PFSK-1 (cell line): ENCODE measurements around the gene TSC1.

Source experiments
- FOXP2 ChIP-seq: optimal IDR thresholded peaks from 2 replicates; pipeline ENCODE3; 2011; ENCODE audit warnings: borderline replicate concordance, control low read depth, inconsistent platforms; ENCODE audit not compliant: insufficient read depth; ENCODE audit errors: extremely low read length, extremely low read depth
- POLR2AphosphoS5 ChIP-seq: IDR thresholded peaks from 2 replicates; pipeline ENCODE4 v1.6.1; 2012; ENCODE audit warnings: low read depth, mild to moderate bottlenecking, control low read depth, low read length, moderate library complexity
- REST ChIP-seq, 2 experiments: IDR thresholded peaks; 2 replicates each; pipeline versions ENCODE4 v1.6.1 to v1.8.0; 2011 to 2012; ENCODE audit warnings: low read depth in 2 of 2, low read length in 2 of 2, control low read depth in 1 of 2, inconsistent platforms in 1 of 2, mild to moderate bottlenecking in 1 of 2, moderate library complexity in 1 of 2; ENCODE audit not compliant: insufficient read depth in 1 of 2
- SIN3A ChIP-seq: IDR thresholded peaks from 2 replicates; pipeline ENCODE4 v1.6.1; 2012; ENCODE audit warnings: mild to moderate bottlenecking, low read length, moderate library complexity, borderline replicate concordance; ENCODE audit not compliant: insufficient read depth
- TAF1 ChIP-seq: IDR thresholded peaks from 2 replicates; pipeline ENCODE4 v1.6.1; 2012; ENCODE audit warnings: low read length, control low read depth, borderline replicate concordance; ENCODE audit not compliant: insufficient read depth

TSC1 gene

GRCh38 chr9:132989014-132989310 is 44.5 kb upstream of the TSC1 start:
- TF ChIP-seq FOXP2, result no peak
- no peak for TF ChIP-seq POLR2AphosphoS5
- TF ChIP-seq TAF1, result no peak
- TF ChIP-seq SIN3A, result no peak
- no peak for TF ChIP-seq REST (IDR thresholded peaks at IDR 0.05; ENCODE audit: insufficient read depth in 1 of 2, low read depth in 2 of 2, low read length in 2 of 2)

DNA sequence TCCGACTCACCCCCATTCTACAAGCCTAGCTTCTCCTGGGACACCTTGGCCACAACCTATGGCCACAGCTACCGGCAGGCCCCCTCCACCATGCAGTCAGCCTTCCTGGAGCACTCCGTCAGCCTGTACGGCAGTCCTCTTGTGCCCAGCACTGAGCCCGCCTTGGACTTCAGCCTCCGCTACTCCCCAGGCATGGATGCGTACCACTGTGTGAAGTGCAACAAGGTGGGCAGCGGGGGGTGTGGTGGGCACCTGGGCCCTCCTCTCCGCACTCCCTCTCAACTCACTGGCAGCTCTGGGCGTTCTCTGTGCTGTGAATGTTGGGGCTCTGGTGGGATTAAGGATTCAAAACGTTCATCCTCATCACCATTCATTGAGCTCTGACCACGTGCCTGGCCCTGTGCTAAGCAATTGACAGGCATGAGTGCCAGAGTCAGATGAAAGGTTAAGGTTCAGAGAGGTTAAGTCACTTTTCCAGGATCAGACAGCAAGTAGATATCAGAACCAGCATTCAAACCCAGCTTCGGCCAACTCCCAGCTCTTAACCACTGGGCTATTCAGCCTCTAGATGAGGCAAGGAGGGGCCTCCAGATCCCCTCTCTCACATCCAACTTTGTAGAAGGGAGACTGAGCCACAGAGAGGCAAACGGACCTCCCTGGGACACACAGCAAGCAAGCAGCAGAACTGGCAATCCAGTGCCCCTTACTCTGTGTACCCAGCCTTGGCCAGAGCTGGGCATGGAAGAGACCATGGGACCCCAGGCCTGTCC is 44.0 kb upstream of the TSC1 start:
- TF ChIP-seq POLR2AphosphoS5 (no peak), TAF1 (no peak), SIN3A (no peak), REST (IDR thresholded peaks at IDR 0.05; ENCODE audit: insufficient read depth in 1 of 2, low read depth in 2 of 2, low read length in 2 of 2) (no peak), FOXP2 (no peak)

GRCh38 chr9:132986640-132987620 is 42.5 kb upstream of the TSC1 start:
- no peak for TF ChIP-seq POLR2AphosphoS5
- no peak for TF ChIP-seq REST (IDR thresholded peaks at IDR 0.05; ENCODE audit: insufficient read depth in 1 of 2, low read depth in 2 of 2, low read length in 2 of 2)
- TF ChIP-seq SIN3A, result no peak
- no peak for TF ChIP-seq FOXP2
- no peak for TF ChIP-seq TAF1

- TF ChIP-seq SIN3A (no peak), REST (IDR thresholded peaks at IDR 0.05; ENCODE audit: insufficient read depth in 1 of 2, low read depth in 2 of 2, low read length in 2 of 2) (no peak), FOXP2 (no peak), POLR2AphosphoS5 (no peak), TAF1 (no peak)
Measured at GRCh38 chr9:132986114-132986513, 41.7 kb upstream of the TSC1 start.
